Retinal pigment epithelial cell (primary cell): ENCODE results near the gene FAM117B.
"Not testable (repeated sequence)": the region's sequence is repeated elsewhere in the genome, so short reads cannot be mapped to it uniquely, and the experiment has no call there.

Experiments used
- DNase-seq: peaks from one replicate; pipeline ENCODE4 v3.0.0-alpha.2; 2010; ENCODE audit warnings: low read depth
- H3K4me3 ChIP-seq: 2 replicates; pipeline ENCODE4 v1.5.1; 2011; ENCODE audit warnings: mild to moderate bottlenecking, low read length, control low read depth, moderate library complexity
- TF ChIP-seq, protein P1 (sequence below): conservative IDR thresholded peaks from 2 replicates; pipeline ENCODE4 v1.5.1; 2011; ENCODE audit warnings: low read depth, low read length, control low read depth, inconsistent platforms

The FAM117B gene

DNA sequence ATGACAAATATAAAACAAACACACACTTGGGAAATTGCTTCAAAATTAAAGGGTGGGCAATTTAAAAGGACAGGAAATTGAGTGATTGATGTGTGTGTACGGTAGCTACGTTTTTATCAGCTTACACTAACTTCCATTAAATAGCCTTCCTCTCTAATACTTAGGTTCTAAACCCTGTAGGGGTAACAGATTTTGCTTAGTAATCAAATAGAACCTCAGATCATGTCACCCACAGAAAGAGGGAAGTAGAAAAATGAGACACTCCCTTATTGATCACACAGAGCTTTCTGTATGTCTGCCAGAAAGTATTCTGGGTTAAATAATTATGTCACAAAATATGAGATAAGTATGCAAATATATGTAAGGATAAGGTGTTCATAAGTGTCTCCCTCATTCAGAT, 143.4 kb downstream of the FAM117B start:
- TF ChIP-seq, protein P1, sequence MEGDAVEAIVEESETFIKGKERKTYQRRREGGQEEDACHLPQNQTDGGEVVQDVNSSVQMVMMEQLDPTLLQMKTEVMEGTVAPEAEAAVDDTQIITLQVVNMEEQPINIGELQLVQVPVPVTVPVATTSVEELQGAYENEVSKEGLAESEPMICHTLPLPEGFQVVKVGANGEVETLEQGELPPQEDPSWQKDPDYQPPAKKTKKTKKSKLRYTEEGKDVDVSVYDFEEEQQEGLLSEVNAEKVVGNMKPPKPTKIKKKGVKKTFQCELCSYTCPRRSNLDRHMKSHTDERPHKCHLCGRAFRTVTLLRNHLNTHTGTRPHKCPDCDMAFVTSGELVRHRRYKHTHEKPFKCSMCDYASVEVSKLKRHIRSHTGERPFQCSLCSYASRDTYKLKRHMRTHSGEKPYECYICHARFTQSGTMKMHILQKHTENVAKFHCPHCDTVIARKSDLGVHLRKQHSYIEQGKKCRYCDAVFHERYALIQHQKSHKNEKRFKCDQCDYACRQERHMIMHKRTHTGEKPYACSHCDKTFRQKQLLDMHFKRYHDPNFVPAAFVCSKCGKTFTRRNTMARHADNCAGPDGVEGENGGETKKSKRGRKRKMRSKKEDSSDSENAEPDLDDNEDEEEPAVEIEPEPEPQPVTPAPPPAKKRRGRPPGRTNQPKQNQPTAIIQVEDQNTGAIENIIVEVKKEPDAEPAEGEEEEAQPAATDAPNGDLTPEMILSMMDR: no peak
- no peak overlapping the region for H3K4me3 ChIP-seq
- no peak for DNase-seq

DNA sequence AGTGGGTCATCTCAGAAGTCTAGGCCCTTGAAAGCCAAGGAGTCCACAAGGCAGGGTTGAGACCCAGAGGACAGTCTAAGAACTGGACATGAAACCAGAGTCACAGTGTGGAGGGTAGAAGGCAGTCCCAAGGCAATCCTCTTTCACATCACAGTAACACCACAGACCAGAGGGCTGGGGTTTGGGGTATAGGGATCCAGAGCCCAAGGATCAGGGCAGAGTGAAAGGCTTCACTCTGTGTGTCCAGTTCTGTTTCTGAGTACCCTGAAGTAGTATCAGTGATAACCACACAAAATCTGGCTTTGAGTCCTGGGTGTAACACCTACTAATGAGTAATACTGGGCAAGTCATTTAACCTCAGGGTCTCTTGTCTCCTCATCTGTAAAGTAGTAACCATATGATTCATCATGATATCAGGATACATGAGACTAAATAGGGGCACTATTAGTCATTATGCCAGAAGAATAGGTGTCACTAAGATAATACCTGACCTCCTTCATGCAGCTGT, 145.8 kb downstream of the FAM117B start:
- TF ChIP-seq, protein P1: no peak
- no peak overlapping the region for H3K4me3 ChIP-seq
- no peak for DNase-seq

DNA sequence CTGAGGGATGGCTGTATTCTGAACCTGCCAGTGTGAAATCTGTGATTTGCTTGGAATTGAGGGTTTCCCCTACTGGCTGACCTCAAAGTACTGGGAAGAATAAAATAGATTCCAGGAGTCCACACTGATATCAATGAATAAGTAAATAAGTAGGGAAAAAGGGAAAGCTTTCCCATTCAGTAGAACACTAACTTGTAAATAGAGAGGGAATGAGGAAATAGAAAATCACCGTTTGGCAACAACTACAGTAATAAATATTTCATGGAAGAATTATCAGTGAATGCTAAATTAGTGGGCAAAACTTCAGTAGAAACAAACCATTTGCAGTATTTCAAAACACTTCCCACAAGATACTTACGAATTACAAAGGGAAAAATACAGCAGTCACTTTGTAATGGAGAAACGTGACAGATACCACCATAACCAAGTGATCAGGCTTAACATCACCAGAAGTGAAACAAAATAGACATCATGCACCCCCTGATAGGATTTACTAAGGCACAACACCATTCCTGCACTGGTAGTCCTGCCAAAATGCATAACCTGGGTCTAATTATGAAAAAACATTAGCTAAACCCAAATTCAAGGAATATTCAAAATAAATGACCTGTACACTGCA, 148.3 kb downstream of the FAM117B start:
- DNase-seq: no peak
- H3K4me3 ChIP-seq: no peak overlapping the region
- TF ChIP-seq, protein P1: no peak

DNA sequence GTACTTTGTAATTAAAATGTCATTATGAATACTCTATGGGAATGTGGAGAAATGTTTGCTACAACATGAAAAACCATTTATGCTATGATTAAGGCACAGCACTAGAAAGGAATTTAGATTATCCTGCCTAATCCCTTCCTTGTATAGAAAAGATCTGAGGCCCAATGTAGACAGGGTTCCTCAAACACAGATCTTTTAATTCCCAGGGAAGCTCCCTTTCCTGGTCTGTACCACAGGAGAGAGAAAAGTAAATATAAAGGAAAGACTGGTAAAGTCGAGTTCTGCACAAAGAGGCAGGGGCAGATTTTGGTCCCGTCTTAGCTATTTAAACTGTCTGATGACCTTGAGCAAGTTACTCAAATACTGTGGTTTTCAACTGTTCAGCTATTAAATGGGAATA, 152.1 kb downstream of the FAM117B start:
- TF ChIP-seq, protein P1: no peak
- DNase-seq: peak; percentile 34

DNA sequence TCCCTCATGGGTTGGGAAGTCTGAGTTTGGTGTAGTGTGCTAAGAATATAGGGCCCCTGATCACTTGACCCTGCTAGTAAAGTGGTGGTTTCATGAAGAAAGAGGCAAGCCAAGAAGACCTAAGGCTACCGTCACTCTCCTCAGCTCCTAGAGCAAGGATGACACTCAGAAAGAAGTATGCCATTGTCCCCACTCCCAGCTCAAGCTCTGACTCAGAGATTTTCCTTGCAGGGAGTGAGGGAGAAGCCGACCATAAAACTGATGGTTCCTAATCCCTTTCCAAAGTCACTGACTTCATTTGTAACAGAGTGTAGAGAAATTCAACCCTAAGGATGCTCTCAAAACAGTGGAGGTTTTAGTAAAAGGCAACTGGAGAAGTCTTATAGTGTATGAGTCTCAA, 155.9 kb downstream of the FAM117B start:
- no peak overlapping the region for H3K4me3 ChIP-seq
- no peak for DNase-seq
- TF ChIP-seq, protein P1: no peak

More for the DNA sequence above, 152.1 kb downstream of the FAM117B start:
- H3K4me3 ChIP-seq: no peak overlapping the region

DNA sequence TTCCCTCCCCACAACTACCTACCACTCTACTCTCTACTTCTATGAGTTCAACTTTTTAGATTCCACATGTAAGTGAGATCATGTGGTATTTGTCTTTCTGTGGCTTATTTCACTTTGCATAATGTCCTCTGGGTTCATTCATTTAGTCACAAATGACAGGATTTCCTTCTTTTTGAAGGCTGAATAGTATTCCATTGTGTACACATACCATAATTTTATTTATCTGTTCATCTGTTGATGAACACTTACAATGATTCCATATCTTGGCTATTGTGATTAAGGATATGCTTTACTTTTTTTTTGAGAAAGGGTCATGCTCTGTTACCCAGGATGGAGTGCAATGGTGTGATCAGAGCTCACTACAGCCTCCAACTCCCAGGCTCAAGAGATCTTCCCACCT, 163.2 kb downstream of the FAM117B start:
- TF ChIP-seq, protein P1: no peak

DNA sequence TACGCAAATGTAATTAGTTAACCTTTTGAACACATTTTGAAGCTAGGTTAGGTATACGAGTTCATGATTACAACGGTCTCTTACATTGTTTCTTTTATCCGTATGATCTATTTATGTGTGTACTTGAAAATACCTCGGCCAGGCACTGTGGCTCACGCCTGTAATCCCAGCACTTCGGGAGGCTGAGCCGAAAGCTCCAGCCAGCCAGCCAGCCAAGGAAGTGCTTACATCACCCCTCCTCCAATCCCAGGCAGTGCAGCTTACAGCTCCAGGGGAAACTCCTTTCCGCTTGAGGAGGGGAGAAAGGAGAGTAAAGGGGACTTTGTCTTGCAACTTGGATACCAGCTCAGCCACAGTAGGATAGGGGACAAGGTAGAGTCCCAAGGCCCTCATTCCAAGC, 171.1 kb downstream of the FAM117B start:
- H3K4me3 ChIP-seq: not testable (repeated sequence)

More for the DNA sequence above, 163.2 kb downstream of the FAM117B start:
- no peak for DNase-seq
- no peak overlapping the region for H3K4me3 ChIP-seq

DNA sequence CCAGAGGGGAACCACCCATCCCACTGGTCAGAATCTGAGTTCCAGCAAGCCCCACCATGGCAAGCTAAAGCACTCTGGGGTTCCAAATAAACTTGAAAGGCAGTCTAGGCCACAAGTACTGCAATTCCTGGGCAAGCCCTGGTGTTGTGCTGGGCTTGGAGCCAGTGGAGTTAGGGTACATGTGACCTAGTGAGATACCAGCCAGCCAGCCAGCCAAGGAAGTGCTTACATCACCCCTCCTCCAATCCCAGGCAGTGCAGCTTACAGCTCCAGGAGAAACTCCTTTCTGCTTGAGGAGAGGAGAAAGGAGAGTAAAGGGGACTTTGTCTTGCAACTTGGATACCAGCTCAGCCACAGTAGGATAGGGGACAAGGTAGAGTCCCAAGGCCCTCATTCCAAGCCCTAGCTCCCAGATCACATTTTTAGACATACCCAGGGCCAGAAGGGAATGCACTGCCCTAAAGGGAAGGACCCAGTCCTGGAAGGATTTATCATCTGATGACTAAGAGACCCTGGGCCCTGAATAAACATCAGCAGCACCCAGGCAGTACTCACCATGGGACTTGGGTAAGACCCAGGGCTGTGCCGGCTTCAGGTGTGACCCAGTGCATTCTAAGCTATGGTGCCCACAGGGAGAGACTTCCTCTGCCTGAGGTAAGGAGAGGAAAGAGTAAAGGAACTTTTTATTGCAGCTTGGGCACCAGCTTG, 172.8 kb downstream of the FAM117B start:
- peak; percentile 92 for DNase-seq
- not testable (repeated sequence) for H3K4me3 ChIP-seq

More for the DNA sequence above, 171.1 kb downstream of the FAM117B start:
- peak; percentile 48 for DNase-seq
